GM23338 (cell line): ENCODE measurements around the gene ATG16L2. TPM values are rescaled to one million over a fixed set of nuclear protein-coding genes. Genes with fewer than 3 reads are reported as not detected.

Source experiments
- ATAC-seq: fragments of 200-7000 bp; cut with Tn5 transposase; 3 replicates; pipeline ENCODE4 v1.9.1; 2020
- DNase-seq: peaks from one replicate; pipeline ENCODE4 v3.0.0-alpha.2; 2015; ENCODE audit warnings: low spot score
- H2AFZ ChIP-seq: fragments of 200-600 bp; sonication (generic); 2 replicates; pipeline ENCODE4 v1.8.0; 2016; ENCODE audit warnings: antibody characterized with exemption, mild to moderate bottlenecking, moderate library complexity
- H3F3A ChIP-seq: fragments of 200-600 bp; sonication (generic); replicated peaks from 2 replicates; pipeline ENCODE4 v1.8.0; 2017; ENCODE audit warnings: antibody characterized with exemption, mixed run types, low read depth
- H3K27ac ChIP-seq: fragments of 200-600 bp; sonication (generic); 2 replicates; pipeline ENCODE4 v1.6.1; 2016; ENCODE audit warnings: low read depth
- H3K27me3 ChIP-seq: fragments of 200-600 bp; sonication (generic); 2 replicates; pipeline ENCODE4 v1.8.0; 2016; ENCODE audit warnings: mild to moderate bottlenecking, mixed run types, moderate library complexity; ENCODE audit not compliant: insufficient read depth
- H3K36me3 ChIP-seq: fragments of 200-600 bp; sonication (generic); 2 replicates; pipeline ENCODE4 v1.8.0; 2016; ENCODE audit warnings: mild to moderate bottlenecking; ENCODE audit not compliant: insufficient read depth
- H3K4me1 ChIP-seq: fragments of 200-600 bp; sonication (generic); 2 replicates; pipeline ENCODE4 v1.8.0; 2016; ENCODE audit warnings: mild to moderate bottlenecking, moderate library complexity; ENCODE audit not compliant: insufficient read depth
- H3K4me2 ChIP-seq: fragments of 200-600 bp; sonication (generic); 2 replicates; pipeline ENCODE4 v1.7.1; 2017; ENCODE audit warnings: mixed run types
- H3K4me3 ChIP-seq: fragments of 200-600 bp; sonication (generic); 2 replicates; pipeline ENCODE4 v1.6.1; 2016; ENCODE audit warnings: mixed run types
- H3K79me2 ChIP-seq: fragments of 200-600 bp; sonication (generic); replicated peaks from 2 replicates; pipeline ENCODE4 v1.8.0; 2017; ENCODE audit warnings: mild to moderate bottlenecking; ENCODE audit not compliant: insufficient read depth
- H3K9me2 ChIP-seq: fragments of 200-600 bp; sonication (generic); 2 replicates; pipeline ENCODE4 v1.8.0; 2017; ENCODE audit not compliant: insufficient read depth
- H4K20me1 ChIP-seq: fragments of 200-600 bp; sonication (generic); replicated peaks from 2 replicates; pipeline ENCODE4 v1.8.0; 2017; ENCODE audit warnings: mild to moderate bottlenecking; ENCODE audit not compliant: insufficient read depth
- H3K27ac Mint-ChIP-seq: 2 replicates; pipeline ENCODE4 v1.8.0; 2020; ENCODE audit warnings: inconsistent platforms, mild to moderate bottlenecking, moderate library complexity, mixed read lengths
- H3K27me3 Mint-ChIP-seq: 3 replicates; pipeline ENCODE4 v1.8.0; 2022; ENCODE audit warnings: low read depth, mild to moderate bottlenecking, moderate library complexity, mixed read lengths, inconsistent platforms; ENCODE audit not compliant: insufficient read depth, poor library complexity
- H3K36me3 Mint-ChIP-seq: 3 replicates; pipeline ENCODE4 v1.8.0; 2021; ENCODE audit warnings: low read depth, mild to moderate bottlenecking, inconsistent platforms, moderate library complexity, mixed read lengths
- H3K4me1 Mint-ChIP-seq: 3 replicates; pipeline ENCODE4 v1.8.0; 2020; ENCODE audit warnings: mild to moderate bottlenecking, inconsistent platforms, mixed read lengths
- H3K4me3 Mint-ChIP-seq: 3 replicates; pipeline ENCODE4 v1.8.0; 2021; ENCODE audit warnings: moderate library complexity, mild to moderate bottlenecking, inconsistent platforms, mixed read lengths
- H3K9me3 Mint-ChIP-seq: 3 replicates; pipeline ENCODE4 v1.8.0; 2020; ENCODE audit warnings: moderate library complexity, mild to moderate bottlenecking, inconsistent platforms, mixed read lengths
- CREB1 ChIP-seq: fragments of 250-450 bp; sonication (Bioruptor Pico); IDR thresholded peaks from 2 replicates; pipeline ENCODE4 v1.5.0; 2020; ENCODE audit warnings: low read depth, mild to moderate bottlenecking, moderate library complexity
- CTCF ChIP-seq, 2 experiments: fragments of 200-600 bp in 1 of 2; sonication (generic) in 1 of 2; conservative IDR thresholded peaks; 2 replicates each; pipeline versions ENCODE4 v1.5.1 to v1.6.1; 2016 to 2017; ENCODE audit warnings: antibody characterized with exemption in 2 of 2, low read depth in 2 of 2, mild to moderate bottlenecking in 2 of 2, moderate library complexity in 1 of 2
- EZH2 ChIP-seq: fragments of 200-600 bp; sonication (generic); IDR thresholded peaks from one replicate; pipeline ENCODE4 v1.8.0; 2017; ENCODE audit warnings: antibody characterized with exemption, mild to moderate bottlenecking, low read depth; ENCODE audit not compliant: unreplicated experiment
- EZH2phosphoT487 ChIP-seq: fragments of 200-600 bp; sonication (generic); IDR thresholded peaks from one replicate; pipeline ENCODE4 v1.8.1; 2018; ENCODE audit warnings: antibody characterized with exemption; ENCODE audit not compliant: unreplicated experiment
- JUNB ChIP-seq: IDR thresholded peaks from one replicate; pipeline ENCODE4 v1.6.1; 2016; ENCODE audit warnings: antibody characterized with exemption; ENCODE audit not compliant: unreplicated experiment
- NANOG ChIP-seq: IDR thresholded peaks from 2 replicates; pipeline ENCODE4 v1.6.1; 2016; ENCODE audit warnings: antibody characterized with exemption, borderline replicate concordance
- POLR2AphosphoS5 ChIP-seq: IDR thresholded peaks from 2 replicates; pipeline ENCODE4 v1.6.1; 2016; ENCODE audit warnings: antibody characterized with exemption, low read depth
- STAT1 ChIP-seq: IDR thresholded peaks from one replicate; pipeline ENCODE4 v1.6.1; 2016; ENCODE audit warnings: antibody characterized with exemption; ENCODE audit not compliant: unreplicated experiment
- ZNF114 ChIP-seq: fragments of 250-450 bp; sonication (Bioruptor Pico); IDR thresholded peaks from 2 replicates; pipeline ENCODE4 v1.5.0; 2020; ENCODE audit warnings: mild to moderate bottlenecking, moderate library complexity
- ZNF331 ChIP-seq: fragments of 250-450 bp; sonication (Bioruptor Pico); IDR thresholded peaks from 2 replicates; pipeline ENCODE4 v1.5.0; 2020; ENCODE audit warnings: low read depth, mild to moderate bottlenecking, moderate library complexity
- polyA plus RNA-seq: library from polyadenylated mRNA; unstranded; fragments of >200 nt; fragmentation: Nextera tagmentation; extraction: Ambion mirVana; gene quantifications from 2 replicates; pipeline ENCODE4 v1.2.1, GENCODE V29; 2016
- total RNA-seq: library from RNA; depleted of rRNA; stranded (reverse); fragments of >200 nt; shearing (Covaris generic); gene quantifications from 2 replicates; pipeline ENCODE4 v1.2.3, GENCODE V29; 2014
- TF ChIP-seq, protein P1 (sequence below): IDR thresholded peaks from 2 replicates; pipeline ENCODE4 v1.6.1; 2016; ENCODE audit warnings: antibody characterized with exemption
- TF ChIP-seq, protein P2 (sequence below): IDR thresholded peaks from one replicate; pipeline ENCODE4 v1.6.1; 2018; ENCODE audit warnings: antibody characterized with exemption; ENCODE audit not compliant: unreplicated experiment
- TF ChIP-seq, protein P3 (sequence below): fragments of 250-450 bp; sonication (Bioruptor Pico); IDR thresholded peaks from 2 replicates; pipeline ENCODE4 v1.5.0; 2020; ENCODE audit warnings: mild to moderate bottlenecking, moderate library complexity

ATG16L2 gene
- total and polyA plus RNA-seq, 2 experiments from 2014 or later, result 9.6 to 24.6 TPM

DNA sequence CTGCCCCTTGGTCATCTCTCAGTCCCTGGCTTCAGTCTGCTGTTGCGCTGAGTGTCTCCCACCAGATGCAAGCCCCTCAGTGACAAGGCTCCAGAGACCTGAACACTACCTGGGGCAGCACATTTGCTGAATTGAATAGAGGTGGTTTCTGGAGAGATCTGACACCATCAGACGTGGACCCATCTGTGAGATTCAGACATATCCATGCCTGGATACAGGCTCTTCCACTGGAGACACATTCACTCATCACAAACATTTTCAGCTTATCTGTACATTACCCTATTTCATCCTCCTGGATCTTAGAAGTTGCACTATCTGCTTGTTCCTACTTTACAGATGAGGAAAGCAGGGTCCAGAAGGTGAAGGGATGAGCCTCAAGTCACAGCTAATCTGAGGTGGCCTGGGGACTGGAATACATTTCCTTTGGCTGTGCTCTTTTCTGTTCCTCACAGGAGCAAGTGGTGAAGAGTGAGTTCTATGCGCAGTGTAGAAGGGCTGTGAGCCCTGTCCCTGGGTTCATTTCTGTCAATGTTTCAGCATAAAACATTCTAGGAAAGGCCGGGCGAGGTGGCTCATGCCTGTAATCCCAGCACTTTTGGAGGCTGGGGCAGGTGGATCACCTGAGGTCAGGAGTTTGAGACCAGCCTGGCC, 19.0 kb downstream of the ATG16L2 start:
- DNase-seq, result no peak
- H3K27me3 Mint-ChIP-seq, result peaks cover 15% of the 10 kb centered on the region
- no peaks in the 10 kb centered on the region for H3K27me3 ChIP-seq
- peaks cover 8% of the 10 kb centered on the region; the same call in 2 of the 3 replicates for H3K4me1 Mint-ChIP-seq
- no peaks in the 10 kb centered on the region for H3K79me2 ChIP-seq
- H3K27ac Mint-ChIP-seq, result no peak overlapping the region
- H4K20me1 ChIP-seq, result no peaks in the 10 kb centered on the region; the same call in 1 of the 2 replicates
- H3K4me2 ChIP-seq, result no peak overlapping the region
- no peaks in the 10 kb centered on the region for H3K9me2 ChIP-seq
- H2AFZ ChIP-seq, result no peak overlapping the region
- no peak for ATAC-seq
- peaks cover 7% of the 10 kb centered on the region for H3K4me1 ChIP-seq
- H3K4me3 ChIP-seq, result no peak overlapping the region
- TF ChIP-seq POLR2AphosphoS5 (no peak), JUNB (no peak), CREB1 (CRISPR knock-in tag) (no peak), EZH2phosphoT487 (no peak), STAT1 (no peak), ZNF331 (CRISPR knock-in tag) (no peak), NANOG (no peak), EZH2 (no peak), CTCF (conservative IDR thresholded peaks at IDR 0.05; ENCODE audit: low read depth in 2 of 2) (no peak), ZNF114 (no peak)
- TF ChIP-seq, protein P1, sequence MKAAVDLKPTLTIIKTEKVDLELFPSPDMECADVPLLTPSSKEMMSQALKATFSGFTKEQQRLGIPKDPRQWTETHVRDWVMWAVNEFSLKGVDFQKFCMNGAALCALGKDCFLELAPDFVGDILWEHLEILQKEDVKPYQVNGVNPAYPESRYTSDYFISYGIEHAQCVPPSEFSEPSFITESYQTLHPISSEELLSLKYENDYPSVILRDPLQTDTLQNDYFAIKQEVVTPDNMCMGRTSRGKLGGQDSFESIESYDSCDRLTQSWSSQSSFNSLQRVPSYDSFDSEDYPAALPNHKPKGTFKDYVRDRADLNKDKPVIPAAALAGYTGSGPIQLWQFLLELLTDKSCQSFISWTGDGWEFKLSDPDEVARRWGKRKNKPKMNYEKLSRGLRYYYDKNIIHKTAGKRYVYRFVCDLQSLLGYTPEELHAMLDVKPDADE, result no peak
- TF ChIP-seq, protein P2, sequence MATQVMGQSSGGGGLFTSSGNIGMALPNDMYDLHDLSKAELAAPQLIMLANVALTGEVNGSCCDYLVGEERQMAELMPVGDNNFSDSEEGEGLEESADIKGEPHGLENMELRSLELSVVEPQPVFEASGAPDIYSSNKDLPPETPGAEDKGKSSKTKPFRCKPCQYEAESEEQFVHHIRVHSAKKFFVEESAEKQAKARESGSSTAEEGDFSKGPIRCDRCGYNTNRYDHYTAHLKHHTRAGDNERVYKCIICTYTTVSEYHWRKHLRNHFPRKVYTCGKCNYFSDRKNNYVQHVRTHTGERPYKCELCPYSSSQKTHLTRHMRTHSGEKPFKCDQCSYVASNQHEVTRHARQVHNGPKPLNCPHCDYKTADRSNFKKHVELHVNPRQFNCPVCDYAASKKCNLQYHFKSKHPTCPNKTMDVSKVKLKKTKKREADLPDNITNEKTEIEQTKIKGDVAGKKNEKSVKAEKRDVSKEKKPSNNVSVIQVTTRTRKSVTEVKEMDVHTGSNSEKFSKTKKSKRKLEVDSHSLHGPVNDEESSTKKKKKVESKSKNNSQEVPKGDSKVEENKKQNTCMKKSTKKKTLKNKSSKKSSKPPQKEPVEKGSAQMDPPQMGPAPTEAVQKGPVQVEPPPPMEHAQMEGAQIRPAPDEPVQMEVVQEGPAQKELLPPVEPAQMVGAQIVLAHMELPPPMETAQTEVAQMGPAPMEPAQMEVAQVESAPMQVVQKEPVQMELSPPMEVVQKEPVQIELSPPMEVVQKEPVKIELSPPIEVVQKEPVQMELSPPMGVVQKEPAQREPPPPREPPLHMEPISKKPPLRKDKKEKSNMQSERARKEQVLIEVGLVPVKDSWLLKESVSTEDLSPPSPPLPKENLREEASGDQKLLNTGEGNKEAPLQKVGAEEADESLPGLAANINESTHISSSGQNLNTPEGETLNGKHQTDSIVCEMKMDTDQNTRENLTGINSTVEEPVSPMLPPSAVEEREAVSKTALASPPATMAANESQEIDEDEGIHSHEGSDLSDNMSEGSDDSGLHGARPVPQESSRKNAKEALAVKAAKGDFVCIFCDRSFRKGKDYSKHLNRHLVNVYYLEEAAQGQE, result no peak
- TF ChIP-seq, protein P3, sequence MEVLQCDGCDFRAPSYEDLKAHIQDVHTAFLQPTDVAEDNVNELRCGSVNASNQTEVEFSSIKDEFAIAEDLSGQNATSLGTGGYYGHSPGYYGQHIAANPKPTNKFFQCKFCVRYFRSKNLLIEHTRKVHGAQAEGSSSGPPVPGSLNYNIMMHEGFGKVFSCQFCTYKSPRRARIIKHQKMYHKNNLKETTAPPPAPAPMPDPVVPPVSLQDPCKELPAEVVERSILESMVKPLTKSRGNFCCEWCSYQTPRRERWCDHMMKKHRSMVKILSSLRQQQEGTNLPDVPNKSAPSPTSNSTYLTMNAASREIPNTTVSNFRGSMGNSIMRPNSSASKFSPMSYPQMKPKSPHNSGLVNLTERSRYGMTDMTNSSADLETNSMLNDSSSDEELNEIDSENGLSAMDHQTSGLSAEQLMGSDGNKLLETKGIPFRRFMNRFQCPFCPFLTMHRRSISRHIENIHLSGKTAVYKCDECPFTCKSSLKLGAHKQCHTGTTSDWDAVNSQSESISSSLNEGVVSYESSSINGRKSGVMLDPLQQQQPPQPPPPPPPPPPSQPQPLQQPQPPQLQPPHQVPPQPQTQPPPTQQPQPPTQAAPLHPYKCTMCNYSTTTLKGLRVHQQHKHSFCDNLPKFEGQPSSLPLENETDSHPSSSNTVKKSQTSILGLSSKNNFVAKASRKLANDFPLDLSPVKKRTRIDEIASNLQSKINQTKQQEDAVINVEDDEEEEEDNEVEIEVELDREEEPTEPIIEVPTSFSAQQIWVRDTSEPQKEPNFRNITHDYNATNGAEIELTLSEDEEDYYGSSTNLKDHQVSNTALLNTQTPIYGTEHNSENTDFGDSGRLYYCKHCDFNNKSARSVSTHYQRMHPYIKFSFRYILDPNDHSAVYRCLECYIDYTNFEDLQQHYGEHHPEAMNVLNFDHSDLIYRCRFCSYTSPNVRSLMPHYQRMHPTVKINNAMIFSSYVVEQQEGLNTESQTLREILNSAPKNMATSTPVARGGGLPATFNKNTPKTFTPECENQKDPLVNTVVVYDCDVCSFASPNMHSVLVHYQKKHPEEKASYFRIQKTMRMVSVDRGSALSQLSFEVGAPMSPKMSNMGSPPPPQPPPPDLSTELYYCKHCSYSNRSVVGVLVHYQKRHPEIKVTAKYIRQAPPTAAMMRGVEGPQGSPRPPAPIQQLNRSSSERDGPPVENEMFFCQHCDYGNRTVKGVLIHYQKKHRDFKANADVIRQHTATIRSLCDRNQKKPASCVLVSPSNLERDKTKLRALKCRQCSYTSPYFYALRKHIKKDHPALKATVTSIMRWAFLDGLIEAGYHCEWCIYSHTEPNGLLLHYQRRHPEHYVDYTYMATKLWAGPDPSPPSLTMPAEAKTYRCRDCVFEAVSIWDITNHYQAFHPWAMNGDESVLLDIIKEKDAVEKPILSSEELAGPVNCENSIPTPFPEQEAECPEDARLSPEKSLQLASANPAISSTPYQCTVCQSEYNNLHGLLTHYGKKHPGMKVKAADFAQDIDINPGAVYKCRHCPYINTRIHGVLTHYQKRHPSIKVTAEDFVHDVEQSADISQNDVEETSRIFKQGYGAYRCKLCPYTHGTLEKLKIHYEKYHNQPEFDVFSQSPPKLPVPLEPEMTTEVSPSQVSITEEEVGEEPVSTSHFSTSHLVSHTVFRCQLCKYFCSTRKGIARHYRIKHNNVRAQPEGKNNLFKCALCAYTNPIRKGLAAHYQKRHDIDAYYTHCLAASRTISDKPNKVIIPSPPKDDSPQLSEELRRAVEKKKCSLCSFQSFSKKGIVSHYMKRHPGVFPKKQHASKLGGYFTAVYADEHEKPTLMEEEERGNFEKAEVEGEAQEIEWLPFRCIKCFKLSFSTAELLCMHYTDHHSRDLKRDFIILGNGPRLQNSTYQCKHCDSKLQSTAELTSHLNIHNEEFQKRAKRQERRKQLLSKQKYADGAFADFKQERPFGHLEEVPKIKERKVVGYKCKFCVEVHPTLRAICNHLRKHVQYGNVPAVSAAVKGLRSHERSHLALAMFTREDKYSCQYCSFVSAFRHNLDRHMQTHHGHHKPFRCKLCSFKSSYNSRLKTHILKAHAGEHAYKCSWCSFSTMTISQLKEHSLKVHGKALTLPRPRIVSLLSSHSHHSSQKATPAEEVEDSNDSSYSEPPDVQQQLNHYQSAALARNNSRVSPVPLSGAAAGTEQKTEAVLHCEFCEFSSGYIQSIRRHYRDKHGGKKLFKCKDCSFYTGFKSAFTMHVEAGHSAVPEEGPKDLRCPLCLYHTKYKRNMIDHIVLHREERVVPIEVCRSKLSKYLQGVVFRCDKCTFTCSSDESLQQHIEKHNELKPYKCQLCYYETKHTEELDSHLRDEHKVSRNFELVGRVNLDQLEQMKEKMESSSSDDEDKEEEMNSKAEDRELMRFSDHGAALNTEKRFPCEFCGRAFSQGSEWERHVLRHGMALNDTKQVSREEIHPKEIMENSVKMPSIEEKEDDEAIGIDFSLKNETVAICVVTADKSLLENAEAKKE (CRISPR knock-in tag), result no peak
- H3K36me3 ChIP-seq, result no peaks in the 10 kb centered on the region
- H3F3A ChIP-seq, result no peaks in the 10 kb centered on the region
- H3K27ac ChIP-seq, result no peak overlapping the region
- H3K36me3 Mint-ChIP-seq, result no peaks in the 10 kb centered on the region
- H3K4me3 Mint-ChIP-seq, result no peak overlapping the region
- H3K9me3 Mint-ChIP-seq, result no peaks in the 10 kb centered on the region
